UCSD-AML1 (cell line): ENCODE results near the gene KIR3DL3.
A peak's percentile ranks its signal among the peaks of the same experiment; 100 is the strongest.
"Not testable (repeated sequence)": the region's sequence is repeated elsewhere in the genome, so short reads cannot be mapped to it uniquely, and the experiment has no call there.

ENCODE experiments used
- DNase-seq: peaks from one replicate; lab custom pipeline; 2025; ENCODE audit not compliant: unreplicated experiment; lab: John Stamatoyannopoulos, UW

KIR3DL3 gene

GRCh38 chr19:54724142-54724541, at the start of gene KIR3DL3:
TSS of gene KIR3DL3 (plus strand) at chr19:54724442. CDS start at chr19:54724497, 55 bp downstream.
- DNase-seq, result no peak

DNA sequence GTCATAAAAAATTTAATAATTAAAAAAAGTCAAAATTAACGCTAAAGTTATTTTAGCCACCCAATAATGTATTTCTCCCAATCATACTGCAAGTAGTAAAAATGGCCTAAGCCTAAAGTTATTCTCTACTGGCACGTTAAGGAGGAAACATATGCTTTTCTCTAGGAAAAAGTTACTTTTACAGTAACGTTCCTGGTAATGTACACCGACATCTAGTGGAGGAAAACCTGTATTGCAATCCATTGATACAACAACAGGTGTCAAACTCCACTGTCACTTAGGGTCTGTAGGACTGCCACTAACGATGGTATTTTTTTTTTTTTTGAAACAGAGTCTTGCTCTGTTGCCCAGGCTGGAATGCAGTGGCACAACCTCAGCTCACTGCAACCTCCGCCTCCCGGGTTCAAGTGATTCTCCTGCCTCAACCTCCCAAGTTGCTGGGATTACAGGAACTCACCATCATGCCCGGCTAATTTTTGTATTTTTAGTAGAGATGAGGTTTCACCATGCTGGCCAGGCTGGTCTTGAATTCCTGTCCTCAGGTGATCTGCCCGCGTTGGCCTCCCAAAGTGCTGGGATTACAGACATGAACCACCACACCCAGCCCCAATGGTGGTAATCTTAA, 47.9 kb upstream of the KIR3DL3 start:
- not testable (repeated sequence) for DNase-seq

DNA sequence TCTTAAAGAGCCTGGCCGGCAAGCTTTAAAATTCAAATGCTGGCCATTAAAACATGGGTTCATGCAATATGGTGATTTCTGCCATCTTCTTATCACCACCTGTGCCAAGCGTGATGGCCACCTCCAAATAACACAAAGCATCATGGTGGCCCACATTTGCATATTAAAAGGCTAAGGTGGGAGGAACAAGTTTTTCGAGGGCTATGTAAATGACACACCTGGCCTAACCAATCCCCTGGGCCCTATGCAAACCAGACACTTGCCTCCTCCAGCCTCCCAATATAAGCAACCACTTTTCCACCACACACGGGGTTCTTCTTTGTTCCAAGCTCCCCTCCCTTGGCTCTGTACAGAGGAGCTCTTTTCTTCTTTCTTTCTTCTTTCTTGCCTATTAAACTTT, 47.0 kb upstream of the KIR3DL3 start:
- no peak for DNase-seq

DNA sequence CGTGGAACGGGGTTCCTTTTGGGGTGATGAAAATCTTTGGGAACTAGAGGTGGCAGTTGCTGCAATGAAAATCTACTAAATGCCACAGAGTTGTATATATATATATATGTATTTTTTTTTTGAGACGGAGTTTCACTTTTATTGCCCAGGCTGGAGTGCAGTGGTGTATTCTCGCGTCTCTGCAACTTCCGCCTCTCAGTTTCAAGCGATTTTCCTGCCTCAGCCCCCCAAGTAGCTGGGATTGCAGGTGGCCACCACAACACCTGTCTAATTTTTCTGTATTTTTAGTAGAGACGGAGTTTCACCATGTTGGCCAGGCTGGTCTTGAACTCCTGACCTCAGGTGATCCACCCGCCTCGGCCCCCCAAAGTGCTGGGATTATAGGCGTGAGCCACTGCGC, 42.6 kb upstream of the KIR3DL3 start:
- DNase-seq, result not testable (repeated sequence)

DNA sequence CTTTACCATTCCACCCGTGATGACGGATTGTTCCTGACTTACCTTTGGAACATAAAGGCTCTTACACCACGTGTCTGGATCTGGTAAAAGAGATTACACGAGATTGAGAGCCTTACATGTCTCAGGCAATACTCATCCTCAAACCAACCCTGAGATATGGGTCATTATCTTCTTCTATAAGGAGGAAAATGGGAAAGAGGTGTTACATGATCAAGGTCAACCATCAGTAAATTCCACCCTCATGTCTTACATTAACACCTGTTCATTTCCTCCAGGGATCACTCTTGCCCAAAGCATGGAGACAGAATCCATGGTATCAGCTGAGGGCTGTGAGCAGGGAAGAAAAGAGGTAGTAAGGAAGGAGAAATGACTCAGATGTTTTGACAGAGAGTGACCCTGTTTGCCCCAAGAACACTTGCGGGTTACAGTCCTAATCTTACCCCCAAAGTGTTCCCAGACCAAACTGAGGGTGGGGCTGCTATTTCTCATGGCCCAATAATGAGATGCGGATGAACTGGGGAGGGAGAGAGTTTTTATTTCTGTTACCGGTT, 41.9 kb upstream of the KIR3DL3 start:
- no peak for DNase-seq

- peak; percentile 36 for DNase-seq
Observed at GRCh38 chr19:54684527-54684926, 39.7 kb upstream of the KIR3DL3 start.

- DNase-seq, result no peak
Observed at GRCh38 chr19:54691582-54692297, 32.5 kb upstream of the KIR3DL3 start.

GRCh38 chr19:54692298-54692615, 32.0 kb upstream of the KIR3DL3 start:
- DNase-seq, result no peak

GRCh38 chr19:54694648-54695047, 29.6 kb upstream of the KIR3DL3 start:
- DNase-seq, result no peak

GRCh38 chr19:54696117-54696548, 28.1 kb upstream of the KIR3DL3 start:
- no peak for DNase-seq

DNA sequence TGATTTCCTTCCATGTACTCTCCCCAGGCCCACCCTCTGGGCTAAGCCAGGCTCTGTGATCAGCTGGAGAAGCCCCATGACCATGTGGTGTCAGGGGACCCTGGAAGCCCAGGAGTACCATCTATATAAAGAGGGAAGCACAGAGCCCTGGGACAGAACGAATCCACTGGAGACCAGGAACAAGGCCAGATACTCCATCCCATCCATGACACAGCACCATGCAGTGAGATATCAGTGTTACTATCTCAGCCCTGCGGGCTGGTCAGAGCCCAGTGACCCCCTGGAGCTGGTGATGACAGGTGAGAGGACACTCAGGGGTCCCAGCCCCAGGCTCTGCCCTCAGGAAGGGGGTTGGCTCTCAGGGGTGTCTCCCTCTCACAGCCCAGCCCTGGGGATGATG, 27.5 kb upstream of the KIR3DL3 start:
- no peak for DNase-seq

DNA sequence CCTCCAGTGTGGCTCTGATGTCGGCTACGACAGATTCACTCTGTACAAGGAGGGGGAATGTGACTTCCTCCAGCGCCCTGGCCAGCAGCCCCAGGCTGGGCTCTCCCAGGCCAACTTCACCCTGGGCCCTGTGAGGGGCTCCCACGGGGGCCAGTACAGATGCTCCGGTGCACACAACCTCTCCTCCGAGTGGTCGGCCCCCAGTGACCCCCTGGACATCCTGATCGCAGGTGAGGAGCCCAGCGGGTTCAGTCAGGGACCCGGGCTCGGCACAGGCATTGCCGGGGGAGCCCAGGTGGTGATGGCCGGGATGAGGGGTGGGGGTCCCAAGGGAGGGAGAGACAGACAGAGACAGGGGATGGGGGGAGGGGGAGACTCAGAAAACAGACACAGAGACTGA, 26.5 kb upstream of the KIR3DL3 start:
- DNase-seq, result not testable (repeated sequence)

GRCh38 chr19:54704928-54705327, 19.3 kb upstream of the KIR3DL3 start:
- no peak for DNase-seq

DNA sequence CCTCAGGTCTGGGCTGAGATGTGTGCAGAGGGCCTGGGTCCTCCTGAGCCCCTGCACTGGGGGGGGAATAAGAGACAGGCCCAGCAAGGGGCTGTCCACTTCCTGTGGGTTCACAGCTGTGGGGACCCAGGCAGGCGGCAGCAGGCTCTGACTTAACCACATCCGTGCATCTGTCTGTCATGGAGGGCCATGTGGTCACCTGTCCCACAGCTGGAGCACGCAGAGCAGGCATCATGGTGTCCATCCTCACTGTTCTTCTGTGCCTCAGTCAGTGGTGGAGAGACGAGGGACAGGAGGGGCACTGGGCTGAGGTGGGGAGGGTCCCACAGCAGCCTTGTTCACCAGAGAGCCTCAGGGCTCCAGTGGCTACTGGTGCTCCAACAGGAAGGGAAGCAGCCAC, 16.3 kb upstream of the KIR3DL3 start:
- DNase-seq, result no peak

DNA sequence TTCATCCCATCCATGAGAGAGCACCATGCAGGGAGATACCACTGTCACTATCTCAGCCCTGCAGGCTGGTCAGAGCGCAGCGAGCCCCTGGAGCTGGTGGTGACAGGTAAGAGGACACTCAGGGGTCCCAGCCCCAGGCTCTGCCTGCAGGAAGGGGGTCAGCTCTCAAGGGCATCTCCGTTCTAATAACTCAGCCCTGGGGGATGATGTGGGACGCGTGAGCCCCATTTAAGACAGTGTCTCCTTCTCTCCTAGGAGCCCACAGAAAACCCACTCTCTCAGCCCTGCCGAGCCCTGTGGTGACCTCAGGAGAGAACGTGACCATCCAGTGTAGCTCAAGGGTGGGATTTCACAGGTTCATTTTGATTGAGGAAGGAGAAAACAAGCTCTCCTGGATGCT, 15.5 kb upstream of the KIR3DL3 start:
- DNase-seq, result no peak

- DNase-seq, result no peak
Observed at GRCh38 chr19:54709212-54709948, 14.9 kb upstream of the KIR3DL3 start.

DNA sequence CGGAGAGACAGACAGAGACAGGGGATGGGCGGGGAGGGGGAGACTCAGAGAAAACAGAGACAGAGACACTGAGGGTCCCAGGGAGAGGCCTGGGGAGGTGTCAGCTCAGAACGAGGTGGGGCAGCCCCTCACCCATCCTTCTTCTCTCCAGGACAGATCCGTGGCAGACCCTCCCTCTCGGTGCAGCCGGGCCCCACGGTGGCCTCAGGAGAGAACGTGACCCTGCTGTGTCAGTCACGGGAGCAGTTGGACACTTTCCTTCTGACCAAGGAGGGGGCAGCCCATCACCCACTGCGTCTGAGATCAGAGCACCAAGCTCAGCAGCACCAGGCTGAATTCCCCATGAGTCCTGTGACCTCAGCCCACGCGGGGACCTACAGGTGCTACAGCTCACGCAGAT, 14.3 kb upstream of the KIR3DL3 start:
- DNase-seq, result not testable (repeated sequence)

DNA sequence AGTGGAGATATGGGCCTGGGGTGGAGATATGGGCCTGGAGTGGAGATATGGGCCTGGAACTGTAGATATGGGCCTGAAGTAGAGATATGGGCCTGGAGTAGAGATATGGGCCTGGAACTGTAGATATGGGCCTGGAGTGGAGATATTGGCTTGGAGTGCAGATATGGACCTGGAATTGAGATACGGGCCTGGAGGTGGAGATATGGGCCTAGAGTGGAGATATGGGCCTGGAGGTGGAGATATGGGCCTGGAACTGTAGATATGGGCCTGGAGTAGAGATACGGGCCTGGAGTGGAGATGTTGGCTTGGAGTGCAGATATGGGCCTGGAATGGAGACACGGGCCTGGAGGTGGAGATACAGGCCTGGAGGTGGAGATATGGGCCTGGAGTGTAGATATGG, 402 bp downstream of the KIR3DL3 start:
- DNase-seq, result no peak

DNA sequence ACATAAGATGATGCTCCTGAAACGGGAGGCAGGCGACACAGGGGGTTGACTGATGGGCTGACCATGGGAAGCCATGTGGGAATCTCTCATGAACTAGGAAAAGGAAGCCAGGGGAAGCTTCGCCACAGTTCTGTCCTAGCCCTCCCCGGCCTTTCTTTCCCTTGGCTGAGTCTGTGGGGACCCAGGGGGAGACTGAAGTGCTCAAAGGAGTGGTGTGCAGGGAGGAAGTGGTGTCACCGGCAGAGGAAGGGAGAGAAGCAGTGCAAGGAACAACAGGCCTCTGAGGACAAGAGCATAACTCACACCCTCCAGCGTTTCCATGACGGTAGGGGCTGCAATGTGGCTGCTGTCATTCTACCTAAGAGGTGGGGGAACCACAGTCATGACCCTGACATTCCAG, 1.1 kb downstream of the KIR3DL3 start:
- DNase-seq, result no peak

DNA sequence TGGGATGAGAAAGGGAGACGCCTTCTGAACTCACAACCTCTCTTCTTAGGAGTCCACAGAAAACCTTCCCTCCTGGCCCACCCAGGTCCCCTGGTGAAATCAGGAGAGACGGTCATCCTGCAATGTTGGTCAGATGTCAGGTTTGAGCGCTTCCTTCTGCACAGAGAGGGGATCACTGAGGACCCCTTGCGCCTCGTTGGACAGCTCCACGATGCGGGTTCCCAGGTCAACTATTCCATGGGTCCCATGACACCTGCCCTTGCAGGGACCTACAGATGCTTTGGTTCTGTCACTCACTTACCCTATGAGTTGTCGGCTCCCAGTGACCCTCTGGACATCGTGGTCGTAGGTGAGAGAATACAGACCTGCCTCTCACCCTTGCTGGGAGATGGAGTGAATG, 3.3 kb downstream of the KIR3DL3 start:
- no peak for DNase-seq

DNA sequence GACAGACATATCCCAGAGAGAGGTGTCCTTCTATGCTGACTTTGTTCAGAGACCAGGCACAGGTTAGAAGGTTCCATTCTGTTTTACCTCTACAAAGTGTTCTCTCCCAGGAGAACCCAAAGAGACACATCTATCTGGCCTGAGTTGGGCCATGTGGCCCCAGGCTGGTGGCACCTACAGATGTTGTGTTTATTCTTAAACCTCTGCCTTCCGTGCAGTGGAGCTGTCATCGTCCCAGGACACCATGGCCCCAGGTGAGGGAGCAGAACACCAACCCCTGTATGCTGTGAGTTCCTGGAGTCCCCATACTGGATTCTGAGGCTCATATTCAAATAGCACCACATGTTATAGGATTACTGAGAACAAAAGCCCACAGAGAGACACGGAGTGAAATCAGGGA, 3.9 kb downstream of the KIR3DL3 start:
- DNase-seq, result no peak
